Measurements from ENCODE around the gene TINCR.

TINCR gene

DNA sequence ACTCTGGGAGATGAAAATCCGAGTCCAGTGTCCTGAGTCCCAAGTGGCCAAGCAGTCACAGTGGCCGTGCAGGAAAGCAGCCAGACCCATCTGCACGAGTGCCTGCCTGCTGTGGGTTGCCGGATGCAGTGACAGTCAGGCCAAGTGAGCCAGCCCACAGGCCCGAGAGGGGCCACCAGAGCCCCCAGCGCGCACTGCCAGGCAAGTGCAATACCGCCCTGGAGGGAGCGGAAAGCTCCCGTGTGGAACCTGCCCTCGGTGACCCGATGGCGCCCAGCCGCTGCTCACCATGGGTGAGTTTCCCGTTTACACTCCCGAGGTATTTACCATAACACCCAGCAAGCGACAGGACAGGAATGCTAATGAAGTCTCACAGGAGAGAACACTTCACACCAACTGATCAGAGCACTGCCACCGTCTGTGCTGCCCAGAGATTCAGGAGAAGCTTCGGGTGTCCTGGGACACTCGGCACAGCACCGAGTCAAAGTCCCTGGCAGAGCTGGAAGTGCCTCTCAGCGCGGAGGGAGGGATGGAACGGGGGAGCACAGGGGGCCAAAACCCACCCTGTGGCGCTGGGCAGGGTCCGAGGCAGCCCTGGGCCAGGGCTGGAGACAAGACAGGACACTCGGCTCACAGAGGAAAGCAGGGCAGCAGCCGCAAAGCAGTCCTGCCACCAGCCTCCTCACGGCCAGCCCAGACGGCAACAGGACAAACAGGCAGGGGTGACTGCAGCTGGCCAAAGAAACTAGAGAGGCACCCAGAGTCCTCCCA, 21.3 kb upstream of the TINCR start:
- no peak for DNase-seq

DNA sequence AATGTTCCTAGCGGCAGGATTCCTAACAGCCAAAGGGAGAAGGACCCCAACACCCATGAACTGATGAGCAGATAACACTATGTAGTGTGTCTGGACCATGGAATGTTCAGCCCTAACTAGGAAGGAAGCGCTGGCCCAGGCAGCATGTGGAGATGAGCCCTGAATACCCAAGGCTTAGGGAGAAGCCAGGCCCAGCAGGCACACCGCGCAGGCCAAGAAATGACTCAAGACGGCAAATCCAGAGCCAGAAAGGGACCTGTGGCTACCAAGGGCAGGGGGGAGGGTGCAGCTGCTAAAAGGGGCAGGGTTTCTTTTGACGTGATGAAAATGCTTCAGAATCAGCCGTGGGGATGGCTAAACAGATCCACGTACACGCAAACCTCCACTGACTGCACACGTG, 20.7 kb upstream of the TINCR start:
- no peak for DNase-seq

DNA sequence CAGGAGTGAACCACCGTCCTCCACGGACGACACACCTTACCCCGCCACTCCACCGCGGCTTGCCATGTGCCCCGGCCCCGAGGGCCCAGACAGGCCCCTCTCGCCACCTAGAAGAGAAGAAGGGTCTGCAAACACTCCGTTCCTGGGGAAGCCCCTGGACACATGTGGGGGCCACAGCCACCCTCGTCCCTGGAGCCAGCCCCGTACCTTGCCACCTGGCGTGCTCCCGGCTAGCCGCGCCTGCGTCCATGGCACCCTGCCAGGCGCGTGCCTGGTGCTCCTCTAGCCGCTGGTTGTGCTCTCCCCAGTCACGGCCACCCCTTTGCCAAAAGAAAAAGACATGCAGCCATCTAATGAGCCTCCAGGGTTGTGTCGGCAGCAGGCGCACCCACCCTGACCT, 19.9 kb upstream of the TINCR start:
- DNase-seq, result no peak

- DNase-seq, result no peak
Measured at GRCh38 chr19:5587071-5587455, 19.3 kb upstream of the TINCR start.

DNA sequence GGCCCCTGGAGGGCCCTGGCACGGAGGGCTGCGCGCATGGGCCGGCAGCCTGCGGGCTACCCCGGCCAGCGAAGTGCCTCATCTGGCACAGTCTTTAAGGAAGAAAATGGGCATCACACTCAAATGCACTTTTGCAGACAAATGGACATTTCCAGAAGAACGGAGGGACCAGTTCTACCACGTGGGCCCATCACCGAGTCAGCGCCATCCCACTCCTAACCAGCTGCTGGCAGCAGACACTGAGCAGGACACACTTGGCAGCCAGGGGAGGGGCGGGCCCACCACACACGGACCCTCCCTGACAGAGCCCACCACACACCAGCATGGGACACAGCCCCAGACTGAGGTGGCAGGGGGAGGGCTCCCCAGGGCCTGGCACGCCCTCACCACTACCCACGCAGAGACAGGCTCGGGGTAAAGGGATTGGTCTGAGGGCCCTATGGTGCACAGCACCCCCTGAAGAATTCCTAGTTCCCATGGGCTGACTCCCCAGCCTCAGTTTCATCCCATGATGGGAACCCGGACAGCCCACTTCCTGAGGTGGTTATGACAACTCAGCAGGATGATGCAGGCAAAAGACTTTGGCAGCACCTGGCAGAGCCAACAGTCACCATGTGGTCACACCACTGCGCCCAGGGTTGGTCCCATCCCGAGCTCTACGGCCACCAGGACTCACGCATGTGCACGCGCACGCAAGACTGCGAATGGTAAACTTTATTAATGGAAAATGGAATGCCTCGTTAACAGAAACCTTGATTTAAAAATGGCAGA, 18.7 kb upstream of the TINCR start:
- no peak for DNase-seq

- no peak for DNase-seq
Measured at GRCh38 chr19:5585461-5586299, 17.9 kb upstream of the TINCR start.

- DNase-seq, result peak; percentile 44
Measured at GRCh38 chr19:5580161-5580571, 12.4 kb upstream of the TINCR start.

DNA sequence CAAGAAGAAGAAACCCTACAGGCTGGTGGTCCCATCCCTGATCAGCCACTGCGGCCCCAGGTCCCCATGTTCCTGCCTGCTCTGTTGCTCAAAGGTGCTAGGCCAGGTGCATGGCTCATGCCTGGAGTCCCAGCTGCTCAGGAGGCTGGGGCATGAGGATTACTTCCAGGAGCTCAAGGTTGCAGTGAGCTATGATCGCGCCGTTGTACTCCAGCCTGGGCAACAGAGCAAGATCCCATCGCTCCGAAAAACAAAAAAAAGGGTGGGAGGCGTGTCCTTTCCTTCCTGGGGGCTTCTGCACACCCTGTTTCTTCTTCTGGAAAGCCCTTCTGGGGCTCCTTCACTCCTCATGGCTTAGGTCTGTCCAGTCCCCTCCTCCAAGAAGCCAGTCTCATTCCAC, 11.9 kb upstream of the TINCR start:
- DNase-seq, result no peak

- no peak for DNase-seq
Measured at GRCh38 chr19:5579286-5579685, 11.5 kb upstream of the TINCR start.

- DNase-seq, result no peak
Measured at GRCh38 chr19:5578097-5578846, 10.5 kb upstream of the TINCR start.

GRCh38 chr19:5575590-5575989, 7.8 kb upstream of the TINCR start:
- DNase-seq, result no peak

DNA sequence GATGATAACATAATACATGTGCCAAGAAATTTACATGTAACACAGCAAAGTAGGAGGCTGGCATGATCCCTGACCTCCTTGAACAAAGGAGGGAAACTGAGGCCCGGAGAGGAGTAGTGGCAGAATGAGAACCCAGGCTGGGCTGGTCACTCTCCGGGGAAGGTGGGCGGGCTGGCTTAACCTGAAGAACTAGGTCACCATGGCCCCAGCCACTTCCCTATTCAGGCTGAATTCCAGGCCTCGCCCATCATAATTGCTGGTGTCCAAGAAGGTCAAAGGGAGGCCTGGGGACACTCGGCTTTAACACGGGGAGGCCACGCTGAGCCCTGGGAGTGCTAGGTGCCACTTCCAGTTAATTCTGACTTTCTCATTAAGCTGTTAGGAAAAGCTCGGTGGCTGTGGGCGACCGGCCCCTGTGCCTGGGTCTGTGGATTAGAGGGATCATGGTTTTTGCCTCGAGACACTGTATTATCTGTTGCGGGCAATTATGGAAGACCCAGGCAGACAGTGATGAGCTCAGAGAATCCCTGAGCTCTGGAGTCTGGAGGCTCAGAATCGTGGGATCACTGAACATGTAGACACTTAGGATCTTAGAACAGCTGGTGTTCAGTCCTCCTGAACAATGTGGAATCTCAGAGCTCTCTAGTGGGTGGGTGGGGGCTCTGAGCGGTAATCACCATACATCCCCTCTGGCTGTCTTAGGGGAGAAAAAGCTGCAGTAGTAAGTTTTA, 5.0 kb upstream of the TINCR start:
- no peak for DNase-seq

GRCh38 chr19:5571777-5572176, 4.0 kb upstream of the TINCR start:
- no peak for DNase-seq

DNA sequence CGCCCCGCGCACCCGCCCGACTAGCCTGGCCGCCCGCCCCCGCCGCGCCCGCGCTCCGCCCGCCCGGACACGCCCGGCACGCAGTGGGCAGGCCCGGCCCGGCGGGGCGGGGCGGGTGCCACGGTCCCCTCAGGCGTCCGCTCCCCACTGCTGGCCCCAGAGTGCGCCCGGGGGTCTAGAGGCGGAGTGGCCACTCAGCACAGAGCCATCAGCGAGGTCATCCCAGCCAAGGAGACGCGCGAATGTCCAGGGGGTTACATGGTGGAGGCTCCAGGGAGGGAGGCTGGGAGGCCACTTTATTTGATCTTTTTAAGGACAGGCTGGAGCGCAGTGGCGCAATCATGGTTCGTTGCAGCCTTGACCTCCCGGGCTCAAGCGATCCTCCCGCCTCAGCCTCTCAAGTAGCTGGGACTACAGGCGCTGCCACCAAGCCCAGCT, 236 bp upstream of the TINCR start:
- no peak for DNase-seq

DNA sequence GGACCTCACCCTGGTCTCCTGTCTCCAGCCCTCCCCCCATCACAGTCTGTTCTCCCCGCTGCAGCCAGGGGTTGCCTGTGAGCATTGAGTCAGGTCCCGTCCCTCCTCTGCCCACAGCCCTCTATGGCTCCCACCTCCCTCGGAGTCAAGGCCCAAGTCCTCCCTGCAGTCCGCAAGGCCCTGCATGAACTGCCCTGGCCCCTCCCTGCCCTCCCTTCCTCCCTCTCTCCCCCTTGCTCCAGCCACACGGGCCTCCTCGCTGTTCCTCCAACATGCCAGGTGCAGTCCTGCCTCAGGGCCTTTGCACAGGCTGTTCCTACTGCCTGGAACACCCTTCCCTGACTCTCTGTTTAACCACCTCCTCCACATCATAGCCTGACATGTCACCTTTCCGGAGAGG, 2.8 kb downstream of the TINCR start:
- DNase-seq, result no peak

DNA sequence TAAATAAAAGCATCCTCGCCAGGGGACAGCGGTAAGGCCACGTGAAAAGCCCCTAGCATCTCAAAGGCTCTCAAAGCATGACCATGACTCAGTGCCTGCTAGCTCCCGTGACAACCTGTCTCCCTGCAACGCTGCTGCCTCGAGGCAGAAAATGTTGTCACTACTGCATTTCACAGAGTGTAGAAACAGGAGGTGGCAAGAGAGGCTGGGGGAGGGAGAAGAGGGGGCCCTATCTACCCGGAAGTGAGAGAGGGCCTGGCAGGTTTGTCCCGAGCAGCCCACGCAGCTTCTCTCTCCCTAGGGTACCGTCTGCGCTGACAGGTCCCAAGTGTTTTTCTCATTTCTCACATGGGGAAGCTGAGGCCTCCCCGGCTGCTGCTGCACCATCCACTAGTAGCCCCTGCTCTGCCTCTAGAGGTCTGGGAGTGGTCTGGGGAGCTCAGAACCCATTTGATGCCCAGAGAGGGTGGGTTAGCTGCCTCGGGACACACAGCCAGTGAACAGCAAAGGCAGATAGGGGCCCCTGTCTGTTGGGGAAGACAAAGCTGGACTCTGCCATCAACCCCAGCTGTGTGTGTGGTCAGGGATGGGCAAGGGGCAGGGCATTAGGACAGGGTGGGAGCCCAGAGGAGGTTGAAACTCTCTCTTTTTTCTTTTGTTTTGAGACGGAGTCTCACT, 3.7 kb downstream of the TINCR start:
- no peak for DNase-seq

- DNase-seq, result no peak
Measured at GRCh38 chr19:5563008-5563431, 4.7 kb downstream of the TINCR start.

GRCh38 chr19:5562280-5562679, 5.5 kb downstream of the TINCR start:
- no peak for DNase-seq

DNA sequence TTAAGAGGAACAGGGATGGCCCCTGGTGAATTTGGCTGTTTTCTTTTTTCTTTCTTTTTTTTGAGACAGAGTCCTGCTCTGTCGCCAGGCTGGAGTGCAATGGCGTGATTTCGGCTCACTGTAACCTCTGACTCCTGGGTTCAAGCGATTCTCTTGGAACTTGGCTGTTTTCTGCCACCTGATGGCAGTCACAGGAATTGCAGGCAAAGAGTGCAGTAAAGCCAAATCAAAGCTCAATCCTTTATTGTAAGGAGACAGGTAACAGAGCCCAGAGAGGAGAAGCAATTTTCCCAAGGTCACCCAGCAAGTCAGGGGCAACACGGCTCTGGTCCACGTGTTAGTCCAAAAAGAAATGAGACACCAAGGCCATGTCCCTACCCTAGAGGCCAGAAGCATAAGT, 6.2 kb downstream of the TINCR start:
- no peak for DNase-seq

- no peak for DNase-seq
Measured at GRCh38 chr19:5560156-5560555, 7.6 kb downstream of the TINCR start.

DNA sequence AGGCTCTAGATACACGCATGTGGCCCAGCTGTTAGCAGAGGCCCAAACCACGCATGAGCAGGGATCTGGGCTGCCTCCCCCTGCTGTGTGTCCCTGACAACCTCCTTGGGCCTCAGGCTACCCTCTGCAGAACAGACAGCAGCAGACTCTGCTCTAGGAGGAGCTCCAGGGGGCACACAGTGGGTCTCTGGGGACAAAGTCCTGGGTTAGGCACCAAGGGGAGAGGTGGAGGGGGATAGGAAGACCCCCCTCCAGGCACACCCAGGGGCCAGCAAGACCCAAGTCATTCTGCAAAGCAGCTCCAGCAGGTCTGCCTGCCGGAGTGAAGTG, 8.0 kb downstream of the TINCR start:
- DNase-seq, result peak; percentile 27
